Measurements from ENCODE around the gene ENTPD8.

GRCh38 chr9:137435381-137435891 is 5.7 kb downstream of the ENTPD8 start:
- TF ChIP-seq PATZ1 (CRISPR knock-in tag; IDR thresholded peaks at IDR 0.05; ENCODE audit: borderline replicate concordance): no peak
- TF ChIP-seq PPARA (CRISPR knock-in tag; IDR thresholded peaks at IDR 0.05; ENCODE audit: borderline replicate concordance): no peak
- no peak for TF ChIP-seq POU6F1 (CRISPR knock-in tag; IDR thresholded peaks at IDR 0.05; ENCODE audit: borderline replicate concordance, low read depth)
- no peak for TF ChIP-seq ZNF565 (CRISPR knock-in tag; conservative IDR thresholded peaks at IDR 0.05; ENCODE audit: low read depth)

Measured in SK-N-SH treated with all-trans-retinoic acid at 6 μM for 48 hours (cell line).